B cell (primary cell): ENCODE results near the gene BABAM2. TPM values are rescaled to one million over a fixed set of nuclear protein-coding genes. Genes with fewer than 3 reads are reported as not detected.
A peak's percentile ranks its signal among the peaks of the same experiment; 100 is the strongest.

Experiments used
- ATAC-seq: fragments of 200-7000 bp; cut with Tn5 transposase; one replicate; pipeline ENCODE4 v1.10.0; 2021; ENCODE audit warnings: low read depth, mild to moderate bottlenecking, moderate number of reproducible peaks, moderate library complexity
- CTCF ChIA-PET: fragments of 350-600 bp; sonication (Branson Sonifier 250); formaldehyde crosslinking; loops from one replicate; lab custom pipeline; 2021; ENCODE audit warnings: antibody characterized with exemption, inconsistent platforms; lab: Charles Lee
- POLR2A ChIA-PET: fragments of 350-600 bp; sonication (Branson Sonifier 250); formaldehyde crosslinking; loops from one replicate; lab custom pipeline; 2021; ENCODE audit warnings: antibody characterized with exemption; lab: Charles Lee
- DNase-seq: peaks from one replicate; pipeline ENCODE4 v3.0.0; 2013
- H2AFZ ChIP-seq: 2 replicates; pipeline ENCODE4 v1.6.1; 2012; ENCODE audit warnings: mild to moderate bottlenecking, low read depth, low read length; ENCODE audit not compliant: insufficient read depth, poor library complexity, severe bottlenecking
- H3K27ac ChIP-seq, 2 donors: 1 replicate in 1 of 2; 2 replicates in 1 of 2; pipeline ENCODE4 v1.5.1; 2012 to 2013; ENCODE audit warnings: low read length in 2 of 2, mild to moderate bottlenecking in 2 of 2, moderate library complexity in 1 of 2
- H3K27me3 ChIP-seq, 4 experiments: fragments of 200-600 bp in 1 of 4; sonication (generic) in 1 of 4; replicated peaks in 1 of 4; 1 replicate in 2 of 4; 2 replicates in 2 of 4; pipeline versions ENCODE4 v1.6.1 to v1.7.0; 2013 to 2016; ENCODE audit warnings: low read length in 3 of 4, mild to moderate bottlenecking in 2 of 4, mixed read lengths in 1 of 4, moderate library complexity in 1 of 4; ENCODE audit not compliant: insufficient read depth in 4 of 4, control insufficient read depth in 3 of 4; ENCODE audit errors: control extremely low read depth in 1 of 4
- H3K36me3 ChIP-seq, 2 experiments: replicated peaks in 1 of 2; 1 replicate in 1 of 2; 2 replicates in 1 of 2; pipeline versions ENCODE4 v1.6.1 to v1.7.1; 2013; ENCODE audit warnings: low read length in 1 of 2; ENCODE audit not compliant: insufficient read depth in 2 of 2, control insufficient read depth in 1 of 2; ENCODE audit errors: control extremely low read depth in 1 of 2, extremely low read depth in 1 of 2
- H3K4me1 ChIP-seq, 2 donors: fragments of 200-600 bp in 1 of 2; sonication (generic) in 1 of 2; 1 replicate in 1 of 2; 2 replicates in 1 of 2; pipeline versions ENCODE4 v1.5.1 to v1.6.1; 2013 to 2017; ENCODE audit warnings: low read length in 2 of 2; ENCODE audit not compliant: control insufficient read depth in 2 of 2, insufficient read depth in 2 of 2
- H3K4me2 ChIP-seq: replicated peaks from 2 replicates; pipeline ENCODE3; 2012; ENCODE audit warnings: mild to moderate bottlenecking, low read depth, low read length; ENCODE audit not compliant: poor library complexity, severe bottlenecking
- H3K4me3 ChIP-seq, 5 experiments: fragments of 200-600 bp in 1 of 5; sonication (generic) in 1 of 5; 1 replicate in 3 of 5; 2 replicates in 2 of 5; pipeline versions ENCODE4 v1.5.1 to v1.7.0; 2011 to 2016; ENCODE audit warnings: low read length in 4 of 5, mild to moderate bottlenecking in 4 of 5, low read depth in 2 of 5, control low read depth in 1 of 5, moderate library complexity in 1 of 5; ENCODE audit not compliant: insufficient read depth in 1 of 5; ENCODE audit errors: control extremely low read depth in 1 of 5, extremely low read depth in 1 of 5
- H3K79me2 ChIP-seq: fragments of 200-600 bp; sonication (generic); one replicate; pipeline ENCODE4 v1.6.0; 2016; ENCODE audit warnings: low read length; ENCODE audit not compliant: control insufficient read depth, insufficient read depth
- H3K9ac ChIP-seq: fragments of 200-600 bp; sonication (generic); 2 replicates; pipeline ENCODE4 v1.6.1; 2017; ENCODE audit warnings: mild to moderate bottlenecking, low read length, moderate library complexity
- H3K9me3 ChIP-seq, 3 donors: one replicate each; pipeline versions ENCODE4 v1.6.1 to v1.7.1; 2013; ENCODE audit warnings: low read length in 2 of 3; ENCODE audit not compliant: control insufficient read depth in 2 of 3, insufficient read depth in 1 of 3; ENCODE audit errors: control extremely low read depth in 1 of 3
- H4K20me1 ChIP-seq: 2 replicates; pipeline ENCODE4 v1.6.0; 2012; ENCODE audit warnings: mild to moderate bottlenecking, low read length; ENCODE audit not compliant: insufficient read depth, control insufficient read depth, poor library complexity, severe bottlenecking
- H3K27ac Mint-ChIP-seq: one replicate; pipeline ENCODE4 v1.8.0; 2021; ENCODE audit warnings: mixed read lengths
- H3K27me3 Mint-ChIP-seq: one replicate; pipeline ENCODE4 v1.8.0; 2021; ENCODE audit warnings: mixed read lengths
- H3K4me1 Mint-ChIP-seq: one replicate; pipeline ENCODE4 v1.8.0; 2021; ENCODE audit warnings: mixed read lengths
- H3K4me3 Mint-ChIP-seq: one replicate; pipeline ENCODE4 v1.8.0; 2021; ENCODE audit warnings: mixed read lengths
- H3K9me3 Mint-ChIP-seq: one replicate; pipeline ENCODE4 v1.8.0; 2022; ENCODE audit warnings: mixed read lengths; ENCODE audit not compliant: insufficient read depth
- EZH2 ChIP-seq: IDR thresholded peaks from 2 replicates; pipeline ENCODE4 v1.6.1; 2012; ENCODE audit warnings: borderline replicate concordance, low read depth, mild to moderate bottlenecking, moderate library complexity, low read length; ENCODE audit not compliant: insufficient read depth, poor library complexity, severe bottlenecking
- WGBS: methylation state at CpG from one replicate; pipeline ENCODE4 v1.1.5; 2013; ENCODE audit warnings: missing lambda C conversion rate; ENCODE audit not compliant: insufficient coverage; 5-methylcytosine and 5-hydroxymethylcytosine counted together
- intact Hi-C: fragments of 100-400 bp; cut with micrococcal nuclease; formaldehyde crosslinking; loops from one replicate; pipeline ENCODE4 v1.10.0; 2022
- polyA plus RNA-seq: library from polyadenylated mRNA; depleted of rRNA; stranded (reverse); fragments of >200 nt; gene quantifications from 2 replicates; pipeline ENCODE4 v1.2.3, GENCODE V29; 2012
- total RNA-seq, 2 donors: library from RNA; stranded (reverse); fragments of 120-200 nt in 1 of 2; gene quantifications; 1 replicate in 1 of 2; 2 replicates in 1 of 2; pipeline versions ENCODE4 v1.2.3 to v1.2.4, GENCODE V29; 2013 to 2022
- TF ChIP-seq, protein P1 (sequence below): fragments of 200-600 bp; IDR thresholded peaks from one replicate; pipeline ENCODE4 v1.8.0; 2022; ENCODE audit warnings: antibody characterized with exemption, mild to moderate bottlenecking

Gene BABAM2
- total and polyA plus RNA-seq, 2 donors (not counting 1 experiment from before 2014, with no cell fraction given): 22.3 to 69.6 TPM

GRCh38 chr2:28355521-28356094 is 465.1 kb downstream of the BABAM2 start:
- intact Hi-C loops: no loop called here
- H3K4me2 ChIP-seq: no peak overlapping the region
- CTCF ChIA-PET: no interaction called here

More at GRCh38 chr2:28355521-28356094, 465.1 kb downstream of the BABAM2 start:
- H3K27me3 Mint-ChIP-seq: no peaks in the 10 kb centered on the region
- Histone ChIP-seq H3K4me3 (no peak overlapping the region), H3K4me1 (peaks cover 11 to 21% of the 10 kb centered on the region in 2 donors), H3K27me3 (peaks cover 0 to 2% (median 0%) of the 10 kb centered on the region in 4 experiments), H4K20me1 (no peaks in the 10 kb centered on the region), H3K79me2 (no peaks in the 10 kb centered on the region), H3K36me3 (no peaks in the 10 kb centered on the region), H3K9ac (no peak overlapping the region), H3K27ac (no peak overlapping the region), H2AFZ (no peak overlapping the region), H3K9me3 (peaks cover 0 to 9% (median 0%) of the 10 kb centered on the region in 3 donors)
- ATAC-seq (no peak), DNase-seq (no peak)
- POLR2A ChIA-PET: no interaction called here
- TF ChIP-seq EZH2: no peak
- TF ChIP-seq, protein P1, sequence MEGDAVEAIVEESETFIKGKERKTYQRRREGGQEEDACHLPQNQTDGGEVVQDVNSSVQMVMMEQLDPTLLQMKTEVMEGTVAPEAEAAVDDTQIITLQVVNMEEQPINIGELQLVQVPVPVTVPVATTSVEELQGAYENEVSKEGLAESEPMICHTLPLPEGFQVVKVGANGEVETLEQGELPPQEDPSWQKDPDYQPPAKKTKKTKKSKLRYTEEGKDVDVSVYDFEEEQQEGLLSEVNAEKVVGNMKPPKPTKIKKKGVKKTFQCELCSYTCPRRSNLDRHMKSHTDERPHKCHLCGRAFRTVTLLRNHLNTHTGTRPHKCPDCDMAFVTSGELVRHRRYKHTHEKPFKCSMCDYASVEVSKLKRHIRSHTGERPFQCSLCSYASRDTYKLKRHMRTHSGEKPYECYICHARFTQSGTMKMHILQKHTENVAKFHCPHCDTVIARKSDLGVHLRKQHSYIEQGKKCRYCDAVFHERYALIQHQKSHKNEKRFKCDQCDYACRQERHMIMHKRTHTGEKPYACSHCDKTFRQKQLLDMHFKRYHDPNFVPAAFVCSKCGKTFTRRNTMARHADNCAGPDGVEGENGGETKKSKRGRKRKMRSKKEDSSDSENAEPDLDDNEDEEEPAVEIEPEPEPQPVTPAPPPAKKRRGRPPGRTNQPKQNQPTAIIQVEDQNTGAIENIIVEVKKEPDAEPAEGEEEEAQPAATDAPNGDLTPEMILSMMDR: no peak
- 93% methylated on average over 4 of the region's 6 CpGs for WGBS
- H3K4me3 Mint-ChIP-seq: no peak overlapping the region
- H3K27ac Mint-ChIP-seq: peak overlapping the region; percentile 26
- no peaks in the 10 kb centered on the region for H3K9me3 Mint-ChIP-seq
- peaks cover 19% of the 10 kb centered on the region for H3K4me1 Mint-ChIP-seq
